Testis (tissue), 3 donors: ENCODE data around the gene ZNF235. TPM values are rescaled to one million over a fixed set of nuclear protein-coding genes. Genes with fewer than 3 reads are reported as not detected.

Source experiments
- DNase-seq: peaks from one replicate; pipeline ENCODE4 v3.0.0-alpha.2; 2019
- H3K27ac ChIP-seq, 2 donors: fragments of 200-600 bp; sonication (generic); one replicate each; pipeline ENCODE4 v1.5.1; 2019
- H3K27me3 ChIP-seq: fragments of 200-600 bp; sonication (generic); one replicate; pipeline ENCODE4 v1.5.1; 2019
- H3K36me3 ChIP-seq: fragments of 200-600 bp; sonication (generic); one replicate; pipeline ENCODE4 v1.5.1; 2017; ENCODE audit warnings: low read depth; ENCODE audit errors: missing control alignments
- H3K4me1 ChIP-seq: fragments of 200-600 bp; sonication (generic); one replicate; pipeline ENCODE4 v1.5.1; 2019
- H3K4me3 ChIP-seq, 2 donors: fragments of 200-600 bp; sonication (generic); one replicate each; pipeline ENCODE4 v1.5.1; 2017 to 2019
- H3K9me3 ChIP-seq: fragments of 200-600 bp; sonication (generic); one replicate; pipeline ENCODE4 v1.5.1; 2017
- POLR2A ChIP-seq: fragments of 450-650 bp; IDR thresholded peaks from one replicate; pipeline ENCODE4 v1.6.1; 2017; ENCODE audit warnings: antibody characterized with exemption, mild to moderate bottlenecking, moderate library complexity
- WGBS, 2 donors: methylation state at CpG; one replicate each; pipeline ENCODE4 v1.1.5; 2018; 5-methylcytosine and 5-hydroxymethylcytosine counted together
- intact Hi-C: fragments of 100-400 bp; cut with DNase I; formaldehyde crosslinking; loops from one replicate; pipeline ENCODE4 v1.15.1; 2023; ENCODE audit warnings: low total_unique reads
- polyA plus RNA-seq: library from polyadenylated mRNA; stranded (reverse); fragments of 350-450 nt; fragmentation: Illumina TruSeq; extraction: RNeasy Lipid Tissue Mini Kit (QIAGEN cat#74804); gene quantifications from one replicate; pipeline ENCODE4 v1.2.3, GENCODE V29; 2014; ENCODE audit warnings: low read depth, low replicate concordance; ENCODE audit not compliant: insufficient read depth
- total RNA-seq, 2 donors: library from RNA; depleted of rRNA; stranded (reverse); fragments of >200 nt; gene quantifications; one replicate each; pipeline ENCODE4 v1.2.3, GENCODE V29; 2016
- TF ChIP-seq, protein P1 (sequence below), 3 experiments: fragments of 450-650 bp in 2 of 3; fragments of 200-600 bp in 1 of 3; sonication (generic) in 1 of 3; IDR thresholded peaks; one replicate each; pipeline ENCODE4 v1.5.1; 2016 to 2019; ENCODE audit warnings: antibody characterized with exemption in 3 of 3, mild to moderate bottlenecking in 2 of 3, moderate library complexity in 1 of 3

ZNF235 gene
- total and polyA plus RNA-seq, 3 donors from 2014 or later: 4.6 to 12.1 (median 11.1) TPM

DNA sequence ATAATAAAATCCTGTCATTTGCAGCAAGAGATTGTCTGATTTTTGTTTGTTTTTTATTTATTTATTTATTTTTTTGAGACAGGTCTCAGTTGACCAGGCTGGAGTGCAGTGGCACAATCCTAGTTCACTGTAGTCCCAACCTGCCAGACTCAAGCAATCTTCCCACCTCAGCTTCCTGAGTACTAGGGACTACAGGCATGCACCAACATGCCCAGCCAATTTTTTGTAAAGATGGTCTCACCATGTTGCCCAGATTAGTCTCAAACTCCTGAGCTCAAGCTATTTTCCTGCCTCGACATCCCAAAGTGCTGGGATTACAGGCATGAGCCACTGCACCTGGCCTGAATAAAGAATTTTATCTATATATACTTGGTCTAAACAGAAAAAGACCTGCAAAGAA is 27.5 kb downstream of the ZNF235 start:
- Histone ChIP-seq H3K4me3 (no peak overlapping the region), H3K9me3 (no peaks in the 10 kb centered on the region), H3K36me3 (no peaks in the 10 kb centered on the region), H3K27ac (no peak overlapping the region), H3K27me3 (no peaks in the 10 kb centered on the region), H3K4me1 (no peaks in the 10 kb centered on the region)
- no peak for DNase-seq
- TF ChIP-seq, protein P1, sequence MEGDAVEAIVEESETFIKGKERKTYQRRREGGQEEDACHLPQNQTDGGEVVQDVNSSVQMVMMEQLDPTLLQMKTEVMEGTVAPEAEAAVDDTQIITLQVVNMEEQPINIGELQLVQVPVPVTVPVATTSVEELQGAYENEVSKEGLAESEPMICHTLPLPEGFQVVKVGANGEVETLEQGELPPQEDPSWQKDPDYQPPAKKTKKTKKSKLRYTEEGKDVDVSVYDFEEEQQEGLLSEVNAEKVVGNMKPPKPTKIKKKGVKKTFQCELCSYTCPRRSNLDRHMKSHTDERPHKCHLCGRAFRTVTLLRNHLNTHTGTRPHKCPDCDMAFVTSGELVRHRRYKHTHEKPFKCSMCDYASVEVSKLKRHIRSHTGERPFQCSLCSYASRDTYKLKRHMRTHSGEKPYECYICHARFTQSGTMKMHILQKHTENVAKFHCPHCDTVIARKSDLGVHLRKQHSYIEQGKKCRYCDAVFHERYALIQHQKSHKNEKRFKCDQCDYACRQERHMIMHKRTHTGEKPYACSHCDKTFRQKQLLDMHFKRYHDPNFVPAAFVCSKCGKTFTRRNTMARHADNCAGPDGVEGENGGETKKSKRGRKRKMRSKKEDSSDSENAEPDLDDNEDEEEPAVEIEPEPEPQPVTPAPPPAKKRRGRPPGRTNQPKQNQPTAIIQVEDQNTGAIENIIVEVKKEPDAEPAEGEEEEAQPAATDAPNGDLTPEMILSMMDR (IDR thresholded peaks at IDR 0.05): no peak
- no peak for TF ChIP-seq POLR2A
- 94 to 100% methylated on average over 1 of the region's 1 CpG for WGBS, 2 donors
- intact Hi-C loops: no loop called here

DNA sequence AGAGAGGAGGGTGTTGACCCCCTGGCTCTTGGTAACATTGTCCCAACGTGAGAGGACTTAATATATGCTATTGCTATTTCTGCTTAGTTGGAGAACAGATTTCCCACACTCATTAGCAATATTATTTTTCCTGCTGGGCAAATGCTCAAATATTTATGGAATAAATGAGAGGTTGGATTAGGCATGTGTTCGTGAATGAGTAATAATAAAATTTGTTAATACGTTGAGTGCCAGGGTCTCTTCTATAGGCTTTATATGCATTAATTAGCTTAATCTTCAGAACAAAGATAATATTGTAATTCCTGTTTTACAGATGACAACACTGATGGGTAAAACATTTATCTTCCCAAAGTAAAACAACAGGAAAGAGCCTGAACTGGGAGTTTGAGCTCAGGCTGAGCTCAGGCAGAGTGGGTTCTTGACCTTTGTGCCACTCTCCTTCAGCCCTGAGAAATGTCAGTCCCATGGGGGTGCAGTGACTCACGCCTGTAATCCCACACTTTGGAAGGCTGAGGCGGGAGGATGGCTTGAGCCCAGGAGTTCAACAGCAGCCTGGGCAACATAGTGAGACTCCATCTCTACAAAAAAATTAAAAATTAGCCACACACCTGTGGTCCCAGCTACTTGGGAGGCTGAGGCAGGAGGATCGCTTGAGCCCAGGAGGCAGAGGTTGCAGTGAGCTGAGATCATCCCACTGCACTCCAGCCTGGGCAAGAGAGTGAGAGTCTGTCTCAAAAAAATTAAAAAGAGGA is 44.0 kb downstream of the ZNF235 start:
- no peaks in the 10 kb centered on the region for H3K9me3 ChIP-seq
- intact Hi-C loops: no loop called here
- H3K27me3 ChIP-seq: no peaks in the 10 kb centered on the region
- H3K36me3 ChIP-seq: no peaks in the 10 kb centered on the region
- no peak overlapping the region for H3K4me3 ChIP-seq
- WGBS, 2 donors: 56 to 61% methylated on average over 6 of the region's 6 CpGs
- TF ChIP-seq POLR2A: no peak
- TF ChIP-seq, protein P1 (IDR thresholded peaks at IDR 0.05): no peak
- no peak for DNase-seq
- H3K27ac ChIP-seq: no peak overlapping the region
- no peaks in the 10 kb centered on the region for H3K4me1 ChIP-seq

DNA sequence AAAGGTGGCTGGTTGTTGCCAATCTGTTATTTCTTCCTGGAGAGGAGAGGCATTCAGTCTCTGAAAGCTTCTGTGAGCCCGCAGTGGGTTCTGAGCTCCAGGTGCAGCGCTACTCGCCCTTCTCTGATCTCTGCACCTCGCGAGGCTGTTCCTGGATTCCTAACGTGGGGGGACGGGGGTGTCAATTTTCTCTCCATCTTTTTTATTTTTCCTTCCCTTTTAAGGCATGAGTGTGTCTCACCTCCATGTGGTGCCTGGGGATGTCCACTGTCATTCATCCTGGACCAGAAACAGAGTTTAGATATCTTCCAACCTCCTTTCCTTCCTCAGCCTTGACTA is 44.5 kb downstream of the ZNF235 start:
- no peaks in the 10 kb centered on the region for H3K27me3 ChIP-seq
- intact Hi-C loops: no loop called here
- H3K36me3 ChIP-seq: no peaks in the 10 kb centered on the region
- DNase-seq: no peak
- no peaks in the 10 kb centered on the region for H3K9me3 ChIP-seq
- TF ChIP-seq POLR2A: no peak
- TF ChIP-seq, protein P1 (IDR thresholded peaks at IDR 0.05): no peak
- H3K4me1 ChIP-seq: no peaks in the 10 kb centered on the region
- WGBS, 2 donors: 10% methylated on average over 7 of the region's 7 CpGs
- H3K4me3 ChIP-seq: peak overlapping the region; percentile 41 to 51
- H3K27ac ChIP-seq: no peak overlapping the region

DNA sequence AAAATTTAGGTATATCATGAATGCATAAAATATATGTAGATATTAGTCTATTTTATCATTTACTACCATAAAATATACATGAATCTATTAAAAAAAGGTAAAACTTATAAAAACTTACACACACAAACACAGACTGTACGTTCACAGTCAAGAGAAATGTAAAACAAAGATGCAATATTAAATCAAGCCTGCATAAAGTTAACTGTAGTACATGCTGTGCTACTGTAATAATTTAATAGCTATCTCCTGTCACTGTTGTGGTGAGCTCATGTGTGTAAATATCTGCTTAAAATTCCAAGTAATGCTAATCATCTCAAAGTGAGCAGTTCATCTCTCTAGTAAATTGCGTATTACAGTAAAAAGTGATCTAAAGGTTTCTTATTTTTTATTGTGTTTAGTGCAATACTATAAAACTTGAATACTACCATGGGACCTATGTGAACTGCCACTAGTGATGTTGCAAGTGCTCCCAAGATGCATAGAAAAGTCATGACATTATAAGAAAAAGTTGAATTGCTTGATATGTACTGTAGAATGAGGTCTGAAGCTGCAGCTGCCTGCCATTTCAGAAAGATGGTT is 45.9 kb downstream of the ZNF235 start:
- Histone ChIP-seq H3K4me3 (peak overlapping the region in 1 of 2 donors; percentile 51), H3K9me3 (no peaks in the 10 kb centered on the region), H3K36me3 (no peaks in the 10 kb centered on the region), H3K4me1 (no peaks in the 10 kb centered on the region), H3K27ac (no peak overlapping the region), H3K27me3 (no peaks in the 10 kb centered on the region)
- TF ChIP-seq POLR2A: no peak
- TF ChIP-seq, protein P1 (IDR thresholded peaks at IDR 0.05): no peak
- DNase-seq: no peak
- intact Hi-C loops: no loop called here
- WGBS, 2 donors: 62 to 76% methylated on average over 2 of the region's 2 CpGs

DNA sequence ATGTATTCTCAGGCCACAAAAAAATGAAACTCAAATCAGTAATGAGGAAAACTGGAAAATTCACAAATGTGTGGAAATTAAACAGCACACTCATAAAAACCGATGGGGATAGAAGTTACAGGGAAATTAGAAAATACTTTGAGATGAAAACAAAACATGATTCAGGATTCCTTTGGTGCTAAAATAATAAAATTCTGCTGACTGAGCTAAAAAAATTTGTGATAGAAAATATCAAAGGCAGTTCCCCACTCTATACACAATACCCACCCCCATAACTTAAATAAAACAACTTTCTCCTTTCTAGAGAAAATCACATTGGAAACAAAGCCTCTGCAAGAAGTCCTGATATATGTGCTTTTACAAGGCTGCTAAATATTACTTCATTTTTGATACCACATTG is 46.7 kb downstream of the ZNF235 start:
- intact Hi-C loops: no loop called here
- Histone ChIP-seq H3K4me1 (no peaks in the 10 kb centered on the region), H3K9me3 (no peaks in the 10 kb centered on the region), H3K36me3 (no peaks in the 10 kb centered on the region), H3K27me3 (no peaks in the 10 kb centered on the region), H3K4me3 (no peak overlapping the region), H3K27ac (no peak overlapping the region)
- TF ChIP-seq POLR2A: no peak
- TF ChIP-seq, protein P1 (IDR thresholded peaks at IDR 0.05): no peak
- WGBS, 2 donors: 72 to 86% methylated on average over 1 of the region's 1 CpG
- DNase-seq: no peak
